Bronchial smooth muscle cell (primary cell): ENCODE measurements around the gene CPSF7. TPM values are rescaled to one million over a fixed set of nuclear protein-coding genes. Genes with fewer than 3 reads are reported as not detected.

Experiments used
- total RNA-seq: library from RNA; depleted of rRNA; stranded (reverse); fragments of >200 nt; gene quantifications from 2 replicates; pipeline ENCODE4 v1.2.1, GENCODE V29; 2014

Gene CPSF7
- 9.1 and 12.2 TPM in 2 replicates for total RNA-seq

GRCh38 chr11:61429691-61430582 is at the start of gene CPSF7, which contains the start of gene SDHAF2:
Gene CPSF7, minus strand, starts transcription at chr11:61429975. Its CDS starts 740 bp downstream, at chr11:61429235.
Gene SDHAF2, plus strand, starts transcription at chr11:61430124. Its CDS starts 23 bp downstream, at chr11:61430147.

GRCh38 chr11:61361741-61362541 is 67.8 kb downstream of the CPSF7 start, which contains the start of the genes CYB561A3 and TMEM138:
Gene CYB561A3, minus strand, starts transcription at chr11:61361882. Its CDS starts 5,169 bp downstream, at chr11:61356713.
Gene TMEM138, plus strand, starts transcription at chr11:61362374. Its CDS starts 2,017 bp downstream, at chr11:61364391.

Other genes starting within 250 kb of the CPSF7 start
- 1.6 and 3.9 TPM in 2 replicates for gene PGA3, start 226.5 kb downstream of the CPSF7 start, total RNA-seq
- gene PGA4, start 207.6 kb downstream of the CPSF7 start, total RNA-seq = 0.32 and 2.1 TPM in 2 replicates
- gene PGA5, start 188.8 kb downstream of the CPSF7 start, total RNA-seq = 0.32 and 2.1 TPM in 2 replicates
- 3.6 and 14.9 TPM in 2 replicates for gene VWCE, start 134.7 kb downstream of the CPSF7 start, total RNA-seq
- gene DDB1, start 96.9 kb downstream of the CPSF7 start, total RNA-seq = 338 and 459 TPM in 2 replicates
- gene TKFC, start 96.7 kb downstream of the CPSF7 start, total RNA-seq = 20.1 and 20.5 TPM in 2 replicates
- gene CYB561A3, start 68.1 kb downstream of the CPSF7 start, total RNA-seq = 47.0 and 86.6 TPM in 2 replicates
- gene TMEM138, start 67.6 kb downstream of the CPSF7 start, total RNA-seq = 11.2 and 16.7 TPM in 2 replicates
- gene TMEM216, start 37.4 kb downstream of the CPSF7 start, total RNA-seq = 6.6 and 11.4 TPM in 2 replicates
- 33.8 and 42.6 TPM in 2 replicates for gene SDHAF2, start 149 bp upstream of the CPSF7 start, total RNA-seq
- gene LRRC10B, start 78.8 kb upstream of the CPSF7 start, total RNA-seq = not detected in 2 replicates
- 5.5 and 22.7 TPM in 2 replicates for gene SYT7, start 151.1 kb upstream of the CPSF7 start, total RNA-seq